Liver (tissue), 9 donors: ENCODE data around the gene CBFB. TPM values are rescaled to one million over a fixed set of nuclear protein-coding genes. Genes with fewer than 3 reads are reported as not detected.

Source experiments
- DNase-seq: peaks from one replicate; pipeline ENCODE4 v3.0.0-alpha.2; 2017; ENCODE audit warnings: low spot score
- H3K27ac ChIP-seq, 2 donors: one replicate each; pipeline ENCODE4 v1.7.0; 2013; ENCODE audit warnings: inconsistent platforms in 2 of 2, low read length in 2 of 2, control low read depth in 1 of 2, low read depth in 1 of 2, mild to moderate bottlenecking in 1 of 2
- H3K27me3 ChIP-seq, 4 donors: one replicate each; pipeline versions ENCODE4 v1.6.1 to v1.7.0; 2013; ENCODE audit warnings: low read length in 3 of 4, inconsistent platforms in 1 of 4, mild to moderate bottlenecking in 1 of 4, moderate library complexity in 1 of 4; ENCODE audit not compliant: control insufficient read depth in 4 of 4, insufficient read depth in 4 of 4
- H3K36me3 ChIP-seq, 4 donors: one replicate each; pipeline versions ENCODE4 v1.6.1 to v1.7.0; 2013; ENCODE audit warnings: low read length in 3 of 4, mild to moderate bottlenecking in 3 of 4, low read depth in 1 of 4, moderate library complexity in 1 of 4; ENCODE audit not compliant: control insufficient read depth in 4 of 4, insufficient read depth in 3 of 4
- H3K4me1 ChIP-seq, 4 donors: one replicate each; pipeline versions ENCODE4 v1.6.1 to v1.7.0; 2013; ENCODE audit warnings: low read length in 3 of 4, mild to moderate bottlenecking in 3 of 4, moderate library complexity in 1 of 4; ENCODE audit not compliant: control insufficient read depth in 4 of 4, insufficient read depth in 4 of 4
- H3K4me3 ChIP-seq, 3 donors: one replicate each; pipeline versions ENCODE4 v1.6.1 to v1.7.0; 2013; ENCODE audit warnings: low read length in 3 of 3, control low read depth in 1 of 3, low read depth in 1 of 3, mild to moderate bottlenecking in 1 of 3
- H3K9ac ChIP-seq, 2 donors: one replicate each; pipeline ENCODE4 v1.7.0; 2013; ENCODE audit warnings: low read length in 2 of 2, mild to moderate bottlenecking in 2 of 2, moderate library complexity in 2 of 2, control low read depth in 1 of 2, low read depth in 1 of 2
- H3K9me3 ChIP-seq, 4 donors: one replicate each; pipeline versions ENCODE4 v1.6.1 to v1.7.0; 2013; ENCODE audit warnings: low read length in 3 of 4; ENCODE audit not compliant: control insufficient read depth in 4 of 4
- FOXA1 ChIP-seq: IDR thresholded peaks from 2 replicates; pipeline ENCODE4 v1.6.1; 2016; ENCODE audit warnings: antibody characterized with exemption
- FOXA2 ChIP-seq: IDR thresholded peaks from 2 replicates; pipeline ENCODE4 v1.6.1; 2016; ENCODE audit warnings: antibody characterized with exemption
- HNF4A ChIP-seq, 2 donors: conservative IDR thresholded peaks; 2 replicates each; pipeline ENCODE4 v1.6.1; 2016; ENCODE audit warnings: antibody characterized with exemption in 2 of 2, mild to moderate bottlenecking in 2 of 2
- HNF4G ChIP-seq: IDR thresholded peaks from 2 replicates; pipeline ENCODE4 v1.6.1; 2016; ENCODE audit warnings: antibody characterized with exemption
- NR2F2 ChIP-seq: IDR thresholded peaks from 2 replicates; pipeline ENCODE4 v1.6.1; 2016; ENCODE audit warnings: antibody characterized with exemption
- RAD21 ChIP-seq, 2 donors: IDR thresholded peaks; 2 replicates each; pipeline ENCODE4 v1.6.1; 2016; ENCODE audit warnings: antibody characterized with exemption in 2 of 2, mild to moderate bottlenecking in 2 of 2
- RXRA ChIP-seq, 2 donors: IDR thresholded peaks; 2 replicates each; pipeline ENCODE4 v1.6.1; 2017 to 2018; ENCODE audit warnings: antibody characterized with exemption in 2 of 2, mild to moderate bottlenecking in 1 of 2
- SP1 ChIP-seq: IDR thresholded peaks from 2 replicates; pipeline ENCODE4 v1.6.1; 2018; ENCODE audit warnings: antibody characterized with exemption, mild to moderate bottlenecking
- TAF1 ChIP-seq: conservative IDR thresholded peaks from 2 replicates; pipeline ENCODE4 v1.6.1; 2016; ENCODE audit warnings: antibody characterized with exemption, mild to moderate bottlenecking
- YY1 ChIP-seq: IDR thresholded peaks from 2 replicates; pipeline ENCODE4 v1.6.1; 2016; ENCODE audit warnings: antibody characterized with exemption, mild to moderate bottlenecking
- WGBS: extraction: QIAGEN DNeasy Blood & Tissue Kit; methylation state at CpG from one replicate; pipeline ENCODE4 v1.1.7; 2013; 5-methylcytosine and 5-hydroxymethylcytosine counted together
- polyA plus RNA-seq, 2 donors: library from polyadenylated mRNA; stranded (reverse) in 1 of 2; unstranded in 1 of 2; fragments of 200-250 nt in 1 of 2; fragments of >200 nt in 1 of 2; fragmentation: Nextera tagmentation in 1 of 2; extraction: Ambion mirVana in 1 of 2; gene quantifications; one replicate each; pipeline versions ENCODE4 v1.2.1 to v1.2.3, GENCODE V29; 2013 to 2015
- total RNA-seq, 2 donors: library from RNA; depleted of rRNA; stranded (reverse); fragments of >200 nt; gene quantifications; one replicate each; pipeline ENCODE4 v1.2.3, GENCODE V29; 2014
- TF ChIP-seq, protein P1 (sequence below): IDR thresholded peaks from 2 replicates; pipeline ENCODE4 v1.6.1; 2016; ENCODE audit warnings: antibody characterized with exemption
- TF ChIP-seq, protein P2 (sequence below): IDR thresholded peaks from 2 replicates; pipeline ENCODE4 v1.6.1; 2016; ENCODE audit warnings: antibody characterized with exemption
- TF ChIP-seq, protein P3 (sequence below): IDR thresholded peaks from 2 replicates; pipeline ENCODE4 v1.6.1; 2016; ENCODE audit warnings: antibody characterized with exemption
- donor health status: healthy.
- donor health status: healthy.
- donor health status: healthy.
- donor health status: healthy.
- donor health status: healthy.

Gene CBFB
- total and polyA plus RNA-seq, 4 donors = 6.8 to 19.3 (median 11.2) TPM

DNA sequence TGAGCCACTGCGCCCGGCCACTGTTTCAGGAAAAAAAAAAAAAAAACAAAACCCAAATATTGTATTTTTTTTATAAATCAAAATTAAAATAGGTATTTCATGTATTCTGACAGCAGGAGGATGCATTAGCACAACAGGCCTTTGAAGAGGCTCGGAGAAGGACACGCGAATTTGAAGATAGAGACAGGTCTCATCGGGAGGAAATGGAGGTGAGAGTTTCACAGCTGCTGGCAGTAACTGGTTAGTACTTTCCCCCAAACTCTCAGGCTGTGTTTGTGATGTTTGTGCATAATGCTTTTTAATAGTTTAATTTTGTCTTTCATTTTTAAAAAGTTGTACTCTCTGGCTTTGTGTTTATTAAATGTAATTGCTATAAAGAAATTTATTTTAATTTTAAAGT, 53.2 kb downstream of the CBFB start:
- no peak for TF ChIP-seq NR2F2
- no peaks in the 10 kb centered on the region for H3K27me3 ChIP-seq
- H3K4me3 ChIP-seq = no peak overlapping the region
- no peak overlapping the region for H3K27ac ChIP-seq
- H3K9me3 ChIP-seq = no peaks in the 10 kb centered on the region
- H3K4me1 ChIP-seq = no peaks in the 10 kb centered on the region
- H3K36me3 ChIP-seq = peaks cover 0 to 1% (median 0%) of the 10 kb centered on the region in 4 donors
- 96% methylated on average over 6 of the region's 6 CpGs for WGBS
- no peak for DNase-seq
- no peak overlapping the region for H3K9ac ChIP-seq

DNA sequence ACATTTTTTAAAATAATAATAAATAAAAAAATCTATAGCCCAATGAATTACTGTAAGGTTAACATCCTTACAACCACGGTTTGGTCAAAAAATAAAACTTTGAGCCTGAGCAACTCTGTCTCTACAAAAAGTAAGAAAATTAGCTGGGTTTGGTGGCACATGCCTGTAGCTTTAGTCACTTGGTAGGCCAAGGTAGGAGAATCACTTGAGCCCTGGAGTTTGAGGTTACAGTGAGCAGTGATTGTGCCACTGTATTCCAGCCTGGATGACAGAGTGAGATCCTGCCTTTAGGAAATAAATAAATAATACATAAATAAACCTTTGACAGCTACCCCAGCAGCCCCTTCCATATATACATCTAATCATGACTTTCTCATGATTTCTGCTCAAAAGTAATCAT, 53.9 kb downstream of the CBFB start:
- TF ChIP-seq RXRA (IDR thresholded peaks at IDR 0.05) (no peak), NR2F2 (no peak), TAF1 (no peak), FOXA1 (no peak), RAD21 (IDR thresholded peaks at IDR 0.05) (no peak), YY1 (no peak), HNF4G (no peak), HNF4A (conservative IDR thresholded peaks at IDR 0.05) (no peak), FOXA2 (no peak)
- TF ChIP-seq, protein P1, sequence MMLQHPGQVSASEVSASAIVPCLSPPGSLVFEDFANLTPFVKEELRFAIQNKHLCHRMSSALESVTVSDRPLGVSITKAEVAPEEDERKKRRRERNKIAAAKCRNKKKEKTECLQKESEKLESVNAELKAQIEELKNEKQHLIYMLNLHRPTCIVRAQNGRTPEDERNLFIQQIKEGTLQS = no peak
- TF ChIP-seq, protein P2, sequence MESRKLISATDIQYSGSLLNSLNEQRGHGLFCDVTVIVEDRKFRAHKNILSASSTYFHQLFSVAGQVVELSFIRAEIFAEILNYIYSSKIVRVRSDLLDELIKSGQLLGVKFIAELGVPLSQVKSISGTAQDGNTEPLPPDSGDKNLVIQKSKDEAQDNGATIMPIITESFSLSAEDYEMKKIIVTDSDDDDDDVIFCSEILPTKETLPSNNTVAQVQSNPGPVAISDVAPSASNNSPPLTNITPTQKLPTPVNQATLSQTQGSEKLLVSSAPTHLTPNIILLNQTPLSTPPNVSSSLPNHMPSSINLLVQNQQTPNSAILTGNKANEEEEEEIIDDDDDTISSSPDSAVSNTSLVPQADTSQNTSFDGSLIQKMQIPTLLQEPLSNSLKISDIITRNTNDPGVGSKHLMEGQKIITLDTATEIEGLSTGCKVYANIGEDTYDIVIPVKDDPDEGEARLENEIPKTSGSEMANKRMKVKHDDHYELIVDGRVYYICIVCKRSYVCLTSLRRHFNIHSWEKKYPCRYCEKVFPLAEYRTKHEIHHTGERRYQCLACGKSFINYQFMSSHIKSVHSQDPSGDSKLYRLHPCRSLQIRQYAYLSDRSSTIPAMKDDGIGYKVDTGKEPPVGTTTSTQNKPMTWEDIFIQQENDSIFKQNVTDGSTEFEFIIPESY = no peak
- TF ChIP-seq, protein P3, sequence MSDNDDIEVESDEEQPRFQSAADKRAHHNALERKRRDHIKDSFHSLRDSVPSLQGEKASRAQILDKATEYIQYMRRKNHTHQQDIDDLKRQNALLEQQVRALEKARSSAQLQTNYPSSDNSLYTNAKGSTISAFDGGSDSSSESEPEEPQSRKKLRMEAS = no peak
- 91% methylated on average over 1 of the region's 1 CpG for WGBS
- no peaks in the 10 kb centered on the region for H3K27me3 ChIP-seq
- no peaks in the 10 kb centered on the region for H3K4me1 ChIP-seq
- DNase-seq = no peak
- no peaks in the 10 kb centered on the region for H3K9me3 ChIP-seq
- H3K9ac ChIP-seq = no peak overlapping the region
- no peaks in the 10 kb centered on the region for H3K36me3 ChIP-seq
- no peak overlapping the region for H3K27ac ChIP-seq
- no peak overlapping the region for H3K4me3 ChIP-seq

DNA sequence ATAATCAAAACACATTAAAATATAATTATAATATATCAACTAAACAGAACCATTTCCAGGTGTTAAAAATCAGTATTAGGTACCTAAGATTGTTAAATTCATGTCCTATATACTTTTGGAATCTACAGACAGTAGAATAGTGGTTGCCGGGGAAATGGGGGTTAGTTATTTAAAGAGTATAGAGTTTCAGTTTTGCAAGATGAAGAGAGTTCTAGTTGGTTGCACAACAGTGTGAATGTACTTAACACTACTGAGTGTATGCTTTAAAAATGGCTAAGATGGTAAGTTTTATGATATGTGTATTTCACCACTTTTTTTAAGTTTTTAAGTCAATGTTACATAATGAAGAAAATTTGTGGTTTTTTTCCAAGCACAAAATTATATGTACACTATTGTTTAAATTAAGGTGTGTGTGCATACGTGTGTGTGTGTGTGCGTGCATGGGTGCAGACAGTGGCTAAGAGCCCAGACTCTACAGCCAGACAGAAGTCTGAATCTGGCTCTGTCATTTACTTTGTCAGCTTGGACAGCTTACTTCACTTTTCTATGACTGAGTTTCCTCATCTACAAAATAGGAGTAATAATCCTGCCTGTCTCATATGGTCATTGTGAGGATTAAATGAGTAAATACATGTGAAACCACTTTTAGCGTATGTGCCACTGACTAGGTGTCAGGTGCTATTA, 55.5 kb downstream of the CBFB start:
- H3K36me3 ChIP-seq = peaks cover 0 to 3% (median 0%) of the 10 kb centered on the region in 4 donors
- TF ChIP-seq FOXA1 (no peak), YY1 (no peak), HNF4A (conservative IDR thresholded peaks at IDR 0.05) (no peak), NR2F2 (no peak), SP1 (no peak)
- H3K4me1 ChIP-seq = no peaks in the 10 kb centered on the region
- H3K9ac ChIP-seq = no peak overlapping the region
- no peak overlapping the region for H3K4me3 ChIP-seq
- H3K9me3 ChIP-seq = no peaks in the 10 kb centered on the region
- WGBS = 86% methylated on average over 4 of the region's 4 CpGs
- no peak for DNase-seq
- H3K27me3 ChIP-seq = no peaks in the 10 kb centered on the region
- H3K27ac ChIP-seq = no peak overlapping the region
